Measurements from ENCODE around the gene BFSP2. TPM values are rescaled to one million over a fixed set of nuclear protein-coding genes. Genes with fewer than 3 reads are reported as not detected.

BFSP2 gene
- total RNA-seq, 2 donors from 2014 or later = not detected

- ATAC-seq (ENCODE audit: insufficient number of reproducible peaks, low FRiP score, low read depth) (no peak), DNase-seq (ENCODE audit: low spot score) (no peak)
- Histone ChIP-seq H3K36me3 (no peaks in the 10 kb centered on the region), H3K27ac (no peak overlapping the region), H3K4me1 (ENCODE audit: control insufficient read depth in 1 of 2, low read depth in 2 of 2) (no peaks in the 10 kb centered on the region), H3K9me3 (no peaks in the 10 kb centered on the region), H3K4me3 (no peak overlapping the region), H3K27me3 (replicated peaks; ENCODE audit: insufficient read depth) (no peaks in the 10 kb centered on the region)
- TF ChIP-seq, protein P1, sequence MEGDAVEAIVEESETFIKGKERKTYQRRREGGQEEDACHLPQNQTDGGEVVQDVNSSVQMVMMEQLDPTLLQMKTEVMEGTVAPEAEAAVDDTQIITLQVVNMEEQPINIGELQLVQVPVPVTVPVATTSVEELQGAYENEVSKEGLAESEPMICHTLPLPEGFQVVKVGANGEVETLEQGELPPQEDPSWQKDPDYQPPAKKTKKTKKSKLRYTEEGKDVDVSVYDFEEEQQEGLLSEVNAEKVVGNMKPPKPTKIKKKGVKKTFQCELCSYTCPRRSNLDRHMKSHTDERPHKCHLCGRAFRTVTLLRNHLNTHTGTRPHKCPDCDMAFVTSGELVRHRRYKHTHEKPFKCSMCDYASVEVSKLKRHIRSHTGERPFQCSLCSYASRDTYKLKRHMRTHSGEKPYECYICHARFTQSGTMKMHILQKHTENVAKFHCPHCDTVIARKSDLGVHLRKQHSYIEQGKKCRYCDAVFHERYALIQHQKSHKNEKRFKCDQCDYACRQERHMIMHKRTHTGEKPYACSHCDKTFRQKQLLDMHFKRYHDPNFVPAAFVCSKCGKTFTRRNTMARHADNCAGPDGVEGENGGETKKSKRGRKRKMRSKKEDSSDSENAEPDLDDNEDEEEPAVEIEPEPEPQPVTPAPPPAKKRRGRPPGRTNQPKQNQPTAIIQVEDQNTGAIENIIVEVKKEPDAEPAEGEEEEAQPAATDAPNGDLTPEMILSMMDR (IDR thresholded peaks at IDR 0.05) = no peak
Measured at GRCh38 chr3:133362539-133362938, 37.3 kb upstream of the BFSP2 start.

DNA sequence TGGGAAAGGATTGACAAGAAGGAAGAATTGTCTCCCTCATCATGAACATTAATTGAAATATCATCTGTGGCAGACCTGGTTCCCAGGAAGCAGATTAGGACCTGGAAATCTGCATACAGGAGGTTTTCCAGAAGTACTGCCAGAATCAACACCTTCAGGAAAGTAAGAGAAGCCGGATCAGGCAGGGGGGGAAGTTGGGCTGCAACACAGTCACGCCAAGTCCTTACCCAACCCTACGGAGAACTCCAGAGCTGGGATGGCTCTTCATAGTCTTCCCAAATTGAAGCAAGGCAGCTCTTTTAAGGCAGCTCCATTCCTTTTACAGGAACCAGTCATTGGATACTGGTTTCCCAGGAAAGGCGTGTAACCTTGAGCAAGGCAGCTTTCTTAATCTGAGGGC lies 35.2 kb upstream of the BFSP2 start:
- H3K36me3 ChIP-seq = no peaks in the 10 kb centered on the region
- no peaks in the 10 kb centered on the region for H3K27me3 ChIP-seq (replicated peaks; ENCODE audit: insufficient read depth)
- ATAC-seq (ENCODE audit: insufficient number of reproducible peaks, low FRiP score, low read depth) = no peak
- H3K4me1 ChIP-seq (ENCODE audit: control insufficient read depth in 1 of 2, low read depth in 2 of 2) = no peaks in the 10 kb centered on the region
- no peak for DNase-seq (ENCODE audit: low spot score)
- no peaks in the 10 kb centered on the region for H3K9me3 ChIP-seq
- H3K4me3 ChIP-seq = no peak overlapping the region
- no peak overlapping the region for H3K27ac ChIP-seq
- TF ChIP-seq, protein P1 (IDR thresholded peaks at IDR 0.05) = no peak

DNA sequence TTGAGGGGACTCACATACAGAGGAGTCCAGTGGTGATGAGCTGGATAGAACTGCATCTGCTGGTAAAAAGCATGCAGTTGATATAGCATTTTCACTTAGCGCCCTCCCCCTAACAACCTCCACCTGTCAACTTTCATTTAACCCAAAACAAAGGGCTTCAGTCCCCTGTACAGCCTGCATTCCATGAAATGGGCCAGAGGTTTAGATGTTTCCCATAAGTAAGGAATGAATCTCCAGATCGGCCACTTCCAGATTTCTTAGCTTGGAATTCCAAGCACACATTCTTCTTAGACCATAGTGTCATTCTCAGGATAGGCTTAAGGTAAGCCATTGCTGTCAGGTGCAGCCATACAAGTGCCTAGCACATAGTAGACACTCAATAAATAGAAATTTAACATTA lies 32.9 kb upstream of the BFSP2 start:
- H3K36me3 ChIP-seq = no peaks in the 10 kb centered on the region
- H3K4me3 ChIP-seq = no peak overlapping the region
- H3K27ac ChIP-seq = no peak overlapping the region
- no peaks in the 10 kb centered on the region for H3K4me1 ChIP-seq (ENCODE audit: control insufficient read depth in 1 of 2, low read depth in 2 of 2)
- H3K27me3 ChIP-seq (replicated peaks; ENCODE audit: insufficient read depth) = no peaks in the 10 kb centered on the region
- DNase-seq (ENCODE audit: low spot score) (no peak), ATAC-seq (ENCODE audit: insufficient number of reproducible peaks, low FRiP score, low read depth) (no peak)
- TF ChIP-seq, protein P1 (IDR thresholded peaks at IDR 0.05) = no peak
- no peaks in the 10 kb centered on the region for H3K9me3 ChIP-seq

DNA sequence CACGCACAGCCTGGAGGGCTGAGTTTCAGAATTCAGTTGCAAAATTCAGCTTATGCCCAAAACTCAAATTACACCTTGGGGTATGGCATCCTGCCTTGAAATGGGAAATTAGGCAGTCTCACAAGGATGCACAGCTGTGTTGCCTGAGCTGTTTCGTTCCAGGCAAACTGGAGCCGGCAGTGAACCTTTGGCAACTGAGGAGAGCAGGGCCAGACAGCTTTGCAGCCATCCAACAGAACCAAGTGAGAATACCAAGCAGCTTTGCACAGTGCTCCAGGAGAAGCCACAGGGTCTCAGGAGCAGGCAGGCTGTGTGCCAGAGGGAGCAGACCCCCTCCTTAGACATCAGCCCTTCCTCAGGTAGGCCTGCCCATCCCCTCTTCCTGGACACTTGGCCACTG lies 32.5 kb upstream of the BFSP2 start:
- Histone ChIP-seq H3K4me3 (no peak overlapping the region), H3K27ac (no peak overlapping the region), H3K27me3 (replicated peaks; ENCODE audit: insufficient read depth) (no peaks in the 10 kb centered on the region), H3K36me3 (no peaks in the 10 kb centered on the region), H3K4me1 (ENCODE audit: control insufficient read depth in 1 of 2, low read depth in 2 of 2) (no peaks in the 10 kb centered on the region), H3K9me3 (no peaks in the 10 kb centered on the region)
- TF ChIP-seq, protein P1 (IDR thresholded peaks at IDR 0.05) = no peak
- DNase-seq (ENCODE audit: low spot score) (no peak), ATAC-seq (ENCODE audit: insufficient number of reproducible peaks, low FRiP score, low read depth) (no peak)

GRCh38 chr3:133367956-133368355 lies 31.9 kb upstream of the BFSP2 start:
- ATAC-seq (ENCODE audit: insufficient number of reproducible peaks, low FRiP score, low read depth) (no peak), DNase-seq (ENCODE audit: low spot score) (no peak)
- TF ChIP-seq, protein P1 (IDR thresholded peaks at IDR 0.05) = no peak
- H3K4me3 ChIP-seq = no peak overlapping the region
- H3K36me3 ChIP-seq = no peaks in the 10 kb centered on the region
- H3K4me1 ChIP-seq (ENCODE audit: control insufficient read depth in 1 of 2, low read depth in 2 of 2) = no peaks in the 10 kb centered on the region
- H3K9me3 ChIP-seq = no peaks in the 10 kb centered on the region
- no peaks in the 10 kb centered on the region for H3K27me3 ChIP-seq (replicated peaks; ENCODE audit: insufficient read depth)
- no peak overlapping the region for H3K27ac ChIP-seq

Data from thoracic aorta (tissue), 2 donors.